HCT116 (cell line): Measurements from ENCODE around the gene DICER1. TPM values are rescaled to one million over a fixed set of nuclear protein-coding genes. Genes with fewer than 3 reads are reported as not detected.

Source experiments
- ATAC-seq: fragments of 200-7000 bp; cut with Tn5 transposase; 2 replicates; pipeline ENCODE4 v1.9.1; 2020; ENCODE audit warnings: mild to moderate bottlenecking, moderate library complexity
- BruUV-seq: library from RNA; stranded (reverse); fragments of 400-500 nt; replicated peaks from 2 replicates; lab custom pipeline; 2021; lab: Mats Ljungman, UMichigan
- CTCF ChIA-PET: fragments of 300-600 bp; sonication (Branson Sonifier 250); formaldehyde crosslinking; loops from one replicate; lab custom pipeline; 2021; ENCODE audit warnings: antibody characterized with exemption; lab: Charles Lee
- POLR2A ChIA-PET: fragments of 300-600, 350-600 bp; sonication (Branson Sonifier 250); formaldehyde crosslinking; loops from one replicate; lab custom pipeline; 2021; ENCODE audit warnings: antibody characterized with exemption; lab: Charles Lee
- RAD21 ChIA-PET, 2 experiments: fragments of 300-600 bp; sonication (Branson Sonifier 250); formaldehyde crosslinking; loops; one replicate each; lab custom pipeline; 2023; ENCODE audit warnings: low total read pairs in 2 of 2; ENCODE audit not compliant: uncharacterized antibody in 2 of 2, unreplicated experiment in 2 of 2, low non-redundant PET in 1 of 2; lab: Charles Lee
- DNase-seq: peaks from one replicate; pipeline ENCODE4 v3.0.0-alpha.2; 2010; ENCODE audit warnings: low read depth, low spot score
- H2AFZ ChIP-seq: fragments of 200-600 bp; shearing (Covaris generic), sonication (generic); 2 replicates; pipeline ENCODE4 v1.6.1; 2017; ENCODE audit warnings: low read depth, mixed run types, mixed read lengths, antibody characterized with exemption, low read length; ENCODE audit not compliant: poor library complexity, severe bottlenecking
- H3K27ac ChIP-seq: 2 replicates; pipeline ENCODE4 v1.5.1; 2012; ENCODE audit warnings: low read depth, low read length
- H3K27me3 ChIP-seq: fragments of 200-600 bp; sonication (generic); 2 replicates; pipeline ENCODE4 v1.6.1; 2016; ENCODE audit warnings: mixed run types, low read length, mixed read lengths; ENCODE audit not compliant: insufficient read depth
- H3K36me3 ChIP-seq, 2 experiments: fragments of 200-500 bp in 1 of 2; fragments of 200-600 bp in 1 of 2; sonication (Bioruptor generic) in 1 of 2; sonication (generic) in 1 of 2; 2 replicates each; pipeline versions ENCODE4 v1.5.1 to v1.6.1; 2014 to 2016; ENCODE audit warnings: low read length in 2 of 2, inconsistent platforms in 1 of 2, mixed read lengths in 1 of 2, mixed run types in 1 of 2; ENCODE audit not compliant: insufficient read depth in 2 of 2, control insufficient read depth in 1 of 2
- H3K4me1 ChIP-seq, 2 experiments: fragments of 200-600 bp in 1 of 2; sonication (generic) in 1 of 2; 2 replicates each; pipeline versions ENCODE4 v1.5.1 to v1.6.1; 2012 to 2017; ENCODE audit warnings: low read length in 2 of 2, inconsistent platforms in 1 of 2, mild to moderate bottlenecking in 1 of 2, mixed read lengths in 1 of 2, mixed run types in 1 of 2, moderate library complexity in 1 of 2; ENCODE audit not compliant: insufficient read depth in 2 of 2, control insufficient read depth in 1 of 2
- H3K4me2 ChIP-seq: fragments of 200-600 bp; sonication (generic); 2 replicates; pipeline ENCODE4 v1.6.1; 2017; ENCODE audit warnings: mixed run types, low read length, mixed read lengths
- H3K4me3 ChIP-seq, 2 experiments: fragments of 200-600 bp in 1 of 2; sonication (generic) in 1 of 2; replicated peaks in 1 of 2; 2 replicates each; pipeline ENCODE4 v1.5.1; 2011 to 2016; ENCODE audit warnings: low read length in 2 of 2, control low read depth in 1 of 2, low read depth in 1 of 2, mild to moderate bottlenecking in 1 of 2, mixed read lengths in 1 of 2, mixed run types in 1 of 2
- H3K79me2 ChIP-seq: fragments of 200-600 bp; sonication (generic); 2 replicates; pipeline ENCODE4 v1.6.1; 2017; ENCODE audit warnings: mild to moderate bottlenecking, mixed run types, low read length, moderate library complexity, mixed read lengths; ENCODE audit not compliant: insufficient read depth
- H3K9ac ChIP-seq: fragments of 200-600 bp; sonication (generic); 2 replicates; pipeline ENCODE4 v1.6.1; 2016; ENCODE audit warnings: low read length, mixed read lengths
- H3K9me2 ChIP-seq: fragments of 200-600 bp; sonication (generic), shearing (Covaris generic); 2 replicates; pipeline ENCODE4 v1.6.1; 2017; ENCODE audit warnings: mixed run types, mild to moderate bottlenecking, moderate library complexity; ENCODE audit not compliant: insufficient read depth
- H3K9me3 ChIP-seq, 2 experiments: fragments of 200-500 bp in 1 of 2; fragments of 200-600 bp in 1 of 2; sonication (Bioruptor generic) in 1 of 2; sonication (generic) in 1 of 2; 2 replicates each; pipeline ENCODE4 v1.6.1; 2014 to 2017; ENCODE audit warnings: low read length in 2 of 2, mixed read lengths in 2 of 2, inconsistent platforms in 1 of 2, low read depth in 1 of 2, mild to moderate bottlenecking in 1 of 2, mixed run types in 1 of 2, moderate library complexity in 1 of 2; ENCODE audit not compliant: control insufficient read depth in 1 of 2, insufficient read depth in 1 of 2
- H4K20me1 ChIP-seq: fragments of 200-600 bp; sonication (generic), shearing (Covaris generic); 2 replicates; pipeline ENCODE4 v1.6.1; 2017; ENCODE audit warnings: mixed run types, mild to moderate bottlenecking, moderate library complexity; ENCODE audit not compliant: insufficient read depth
- ATF3 ChIP-seq: IDR thresholded peaks from 2 replicates; pipeline ENCODE4 v1.6.1; 2012
- CBX3 ChIP-seq: IDR thresholded peaks from 2 replicates; pipeline ENCODE4 v1.6.1; 2012; ENCODE audit warnings: low read depth
- CTCF ChIP-seq, 3 experiments: fragments of 200-600 bp in 1 of 3; sonication (generic) in 1 of 3; IDR thresholded peaks in 2 of 3; conservative IDR thresholded peaks in 1 of 3; 2 replicates each; pipeline ENCODE4 v1.5.1; 2012 to 2017; ENCODE audit warnings: low read depth in 2 of 3, low read length in 2 of 3, antibody characterized with exemption in 1 of 3, borderline replicate concordance in 1 of 3, control low read depth in 1 of 3, mild to moderate bottlenecking in 1 of 3, mixed read lengths in 1 of 3, mixed run types in 1 of 3, moderate library complexity in 1 of 3; ENCODE audit not compliant: insufficient read depth in 1 of 3
- EGR1 ChIP-seq: IDR thresholded peaks from 2 replicates; pipeline ENCODE4 v1.6.1; 2012; ENCODE audit warnings: low read depth
- EZH2 ChIP-seq: fragments of 200-600 bp; sonication (generic); IDR thresholded peaks from 2 replicates; pipeline ENCODE4 v1.6.1; 2017; ENCODE audit warnings: antibody characterized with exemption, mixed run types
- EZH2phosphoT487 ChIP-seq: fragments of 200-600 bp; IDR thresholded peaks from 2 replicates; pipeline ENCODE4 v1.6.1; 2018; ENCODE audit warnings: antibody characterized with exemption, borderline replicate concordance
- MAX ChIP-seq: IDR thresholded peaks from 2 replicates; pipeline ENCODE4 v1.6.1; 2012
- POLR2A ChIP-seq: IDR thresholded peaks from 2 replicates; pipeline ENCODE4 v1.7.0; 2011; ENCODE audit warnings: borderline replicate concordance; ENCODE audit not compliant: insufficient read depth, insufficient read length; ENCODE audit errors: extremely low read depth
- POLR2AphosphoS5 ChIP-seq: IDR thresholded peaks from 2 replicates; pipeline ENCODE4 v1.6.1; 2011; ENCODE audit warnings: mild to moderate bottlenecking, low read depth, low read length, moderate library complexity
- REST ChIP-seq: IDR thresholded peaks from 2 replicates; pipeline ENCODE4 v1.6.1; 2012; ENCODE audit warnings: low read depth
- SP1 ChIP-seq: IDR thresholded peaks from 2 replicates; pipeline ENCODE4 v1.6.1; 2012; ENCODE audit warnings: low read depth
- SRF ChIP-seq: IDR thresholded peaks from 2 replicates; pipeline ENCODE4 v1.6.1; 2012; ENCODE audit warnings: low read depth
- TCF7L2 ChIP-seq: IDR thresholded peaks from 2 replicates; pipeline ENCODE4 v1.7.0; 2011; ENCODE audit warnings: borderline replicate concordance, inconsistent platforms; ENCODE audit not compliant: insufficient read depth, insufficient read length; ENCODE audit errors: extremely low read depth
- YY1 ChIP-seq: IDR thresholded peaks from 2 replicates; pipeline ENCODE4 v1.6.1; 2011; ENCODE audit warnings: low read length, low read depth, moderate library complexity, mild to moderate bottlenecking; ENCODE audit not compliant: insufficient replicate concordance; ENCODE audit errors: extremely low read depth
- ZBTB33 ChIP-seq: IDR thresholded peaks from 2 replicates; pipeline ENCODE4 v1.6.1; 2011; ENCODE audit warnings: mild to moderate bottlenecking, low read length, moderate library complexity; ENCODE audit not compliant: insufficient replicate concordance; ENCODE audit errors: extremely low read depth
- ZFX ChIP-seq: fragments of 450-650 bp; IDR thresholded peaks from 2 replicates; pipeline ENCODE4 v1.6.1; 2017
- intact Hi-C: fragments of 100-400 bp; cut with micrococcal nuclease; formaldehyde crosslinking; loops from 2 replicates; pipeline ENCODE4 v1.10.0; 2022
- total RNA-seq: library from RNA; stranded (reverse); gene quantifications from one replicate; pipeline ENCODE4 v1.2.1, GENCODE V29; 2021; ENCODE audit not compliant: unreplicated experiment

Gene DICER1
- total RNA-seq, 1 experiment from 2014 or later = 38.6 TPM

GRCh38 chr14:95143808-95144620, 13.3 kb downstream of the DICER1 start (continued):
- TF ChIP-seq ZBTB33 = no peak

- peaks cover 11% of the 10 kb centered on the region; the same call in 1 of the 2 replicates for H4K20me1 ChIP-seq
- H3K9me3 ChIP-seq = no peaks in the 10 kb centered on the region; a peak in 1 of 4 replicates
- no TSS peak for BruUV-seq
- peaks cover 97% of the 10 kb centered on the region for H3K79me2 ChIP-seq
- no peaks in the 10 kb centered on the region for H3K36me3 ChIP-seq
- POLR2A ChIA-PET = no interaction called here
- intact Hi-C loops = no loop called here
- no peak overlapping the region for H2AFZ ChIP-seq
- no peak overlapping the region for H3K4me2 ChIP-seq
- DNase-seq (no peak), ATAC-seq (no peak)
- no peaks in the 10 kb centered on the region for H3K9me2 ChIP-seq
- H3K4me3 ChIP-seq = no peak overlapping the region
- RAD21 ChIA-PET = no interaction called here
- no peak overlapping the region for H3K9ac ChIP-seq
- no peak overlapping the region for H3K27ac ChIP-seq
- H3K4me1 ChIP-seq = no peaks in the 10 kb centered on the region
- H3K27me3 ChIP-seq = no peaks in the 10 kb centered on the region
- CTCF ChIA-PET = no interaction called here
- no peak for TF ChIP-seq ATF3
- no peak for TF ChIP-seq SP1
- no peak for TF ChIP-seq CBX3
- no peak for TF ChIP-seq POLR2A
- no peak for TF ChIP-seq YY1
- TF ChIP-seq EGR1 = no peak
- no peak for TF ChIP-seq POLR2AphosphoS5
- TF ChIP-seq EZH2phosphoT487 = no peak
- no peak for TF ChIP-seq EZH2
- no peak for TF ChIP-seq REST
- TF ChIP-seq MAX = no peak
- no peak for TF ChIP-seq CTCF (IDR thresholded peaks at IDR 0.05 in 2 of 3, conservative IDR thresholded peaks at IDR 0.05 in 1 of 3; ENCODE audit: borderline replicate concordance in 1 of 3, insufficient read depth in 1 of 3, low read depth in 2 of 3, low read length in 2 of 3)
- no peak for TF ChIP-seq TCF7L2
- TF ChIP-seq SRF = no peak
- TF ChIP-seq ZFX = no peak
These were observed 15.1 kb downstream of the DICER1 start for GRCh38 chr14:95142208-95142607.
